GM21717 (cell line): ENCODE data around the gene PREX1.

Experiments
- ATAC-seq: cut with Tn5 transposase; IDR thresholded peaks from one replicate; pipeline ENCODE4 v1.9.1; 2021; ENCODE audit warnings: mild to moderate bottlenecking, moderate library complexity; ENCODE audit not compliant: unreplicated experiment

PREX1 gene

DNA sequence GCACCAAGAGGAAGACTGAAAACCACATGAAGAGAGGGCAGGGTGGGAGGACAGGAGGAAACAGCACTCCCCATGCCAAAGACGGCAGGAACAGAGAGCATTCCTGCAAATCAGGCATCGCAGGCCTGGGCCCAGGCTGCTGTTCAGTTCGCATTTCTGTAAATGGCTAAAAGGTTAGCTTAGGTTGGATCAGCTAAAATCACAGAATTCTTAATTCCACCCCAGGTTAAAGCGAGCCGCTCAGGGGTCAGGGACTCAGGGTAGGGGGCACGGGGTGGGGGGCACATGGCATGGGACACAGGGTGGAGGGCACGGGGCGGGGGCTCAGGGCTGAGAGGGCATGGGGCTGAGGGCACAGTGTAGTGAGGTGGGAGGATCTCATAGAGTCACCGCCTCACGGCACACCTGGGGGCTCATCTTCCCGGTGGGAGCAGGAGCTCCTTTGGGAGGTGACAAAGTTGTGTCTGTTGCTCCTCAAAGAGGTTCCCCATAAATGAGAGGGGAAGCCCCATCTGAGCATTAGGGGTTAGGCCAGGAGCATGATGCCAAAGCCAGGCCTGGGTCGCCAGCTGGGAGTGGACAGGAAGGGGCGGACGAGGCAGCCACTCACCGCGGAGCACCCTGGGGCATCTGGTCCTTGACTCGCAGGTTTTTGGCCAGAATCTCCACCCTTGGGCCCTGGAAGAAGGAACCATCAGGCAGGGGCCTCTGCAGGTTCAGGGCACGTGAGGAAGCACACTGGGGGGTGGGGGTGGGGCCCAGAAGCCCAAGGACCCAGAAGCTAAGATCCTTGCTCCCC is 200.7 kb downstream of the PREX1 start:
- ATAC-seq: no peak

DNA sequence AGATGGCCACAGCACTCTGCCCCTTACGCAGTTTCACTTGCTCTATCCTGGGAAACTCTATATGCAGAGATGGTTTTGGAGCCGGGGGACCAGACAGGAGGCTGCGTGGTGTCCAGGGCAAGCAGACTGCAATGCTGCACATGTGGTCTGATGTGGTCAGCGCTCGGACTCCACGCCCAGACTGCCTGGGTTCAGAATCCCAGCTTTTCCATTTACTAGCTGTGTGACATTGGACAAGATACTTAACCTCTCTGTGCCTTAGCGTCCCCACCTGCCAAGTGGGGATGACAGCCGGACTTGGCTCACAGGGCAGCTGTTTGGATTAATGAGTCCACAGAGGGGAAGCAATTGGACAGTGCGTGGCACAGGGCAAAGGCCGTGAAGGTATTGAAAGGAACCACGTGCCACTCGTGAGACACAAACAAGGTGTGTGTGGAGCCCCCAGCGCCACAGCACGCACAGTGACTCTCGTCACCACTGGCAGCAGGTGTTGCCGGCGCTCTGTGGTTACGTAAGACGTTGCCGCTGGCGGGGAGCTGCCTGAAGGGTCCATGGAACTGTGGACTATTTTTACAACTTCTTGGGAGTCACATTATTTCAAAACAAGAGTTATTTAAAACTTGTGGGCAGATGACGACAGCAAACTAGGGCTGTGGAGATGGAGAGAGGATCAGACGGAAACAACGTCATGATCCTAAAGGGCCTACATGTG is 201.4 kb downstream of the PREX1 start:
- no peak for ATAC-seq

DNA sequence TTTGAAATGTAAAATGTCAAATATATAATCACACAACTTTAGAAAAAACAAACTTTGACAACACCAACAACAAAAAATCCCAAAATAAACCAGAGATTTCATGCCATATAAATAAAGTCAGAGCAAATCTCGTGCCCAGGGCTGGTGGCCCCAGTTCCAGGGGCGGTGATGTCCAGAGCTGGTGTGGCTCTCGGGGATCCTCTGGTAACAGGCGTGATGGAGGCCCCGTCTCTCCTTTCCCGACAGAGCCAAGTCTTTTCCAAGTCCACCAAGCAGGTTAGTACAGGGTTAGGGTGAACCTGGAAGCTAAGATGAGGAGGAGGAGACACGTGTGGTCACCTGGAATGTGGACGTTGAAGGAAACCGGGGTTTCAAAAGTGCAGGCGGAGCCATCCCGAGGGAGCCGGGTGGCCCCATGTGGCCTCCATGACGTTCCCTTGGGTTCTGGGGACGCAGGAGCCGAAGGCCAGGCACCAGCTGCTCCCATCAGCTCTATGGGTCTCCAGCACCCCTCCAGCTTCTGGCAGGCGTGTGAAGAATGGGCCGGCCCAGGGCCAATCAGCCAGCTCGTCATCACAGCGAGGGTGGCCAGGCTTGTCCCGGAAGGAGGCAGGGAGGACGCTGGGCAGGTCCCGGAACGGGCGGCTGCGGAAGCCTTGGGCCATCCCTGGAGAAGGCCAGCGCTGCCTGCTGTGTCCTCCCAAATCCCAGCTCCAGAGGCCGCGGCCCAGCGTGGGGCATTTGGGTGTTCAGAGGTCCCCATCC is 202.5 kb downstream of the PREX1 start:
- ATAC-seq: no peak

DNA sequence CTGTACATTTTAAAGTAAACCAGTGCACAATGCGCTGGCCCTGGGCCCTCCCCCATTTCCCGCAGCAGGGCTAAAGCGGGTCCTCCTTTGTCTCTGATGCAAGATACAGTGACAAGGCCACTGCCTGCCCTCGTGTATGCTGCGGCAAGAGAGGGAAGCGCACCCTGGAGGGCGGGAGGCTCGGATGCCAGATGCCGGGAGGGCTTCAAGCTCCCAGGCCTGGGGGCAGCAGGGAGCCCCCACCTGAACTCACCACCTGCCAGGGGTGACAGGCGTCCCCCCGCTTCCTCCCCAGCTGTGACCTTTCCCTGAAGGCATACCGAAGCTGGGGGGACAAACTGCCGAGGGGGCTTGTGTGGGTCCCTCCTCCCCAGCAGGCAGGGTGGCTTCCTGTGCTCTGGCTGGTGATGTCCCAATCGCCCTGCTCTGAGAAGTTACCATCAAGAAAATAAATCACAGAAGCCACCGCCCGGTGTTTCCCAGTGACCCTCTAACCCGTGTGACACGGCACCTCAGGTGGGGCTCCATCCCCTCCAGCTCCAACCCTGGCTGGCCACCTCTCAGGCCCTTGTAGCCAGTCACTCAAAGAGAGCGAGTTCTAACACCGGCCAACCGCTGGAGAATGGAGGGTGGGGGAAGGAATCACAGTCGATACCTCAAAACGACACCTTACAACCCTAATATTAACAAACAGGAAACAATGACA is 203.3 kb downstream of the PREX1 start:
- ATAC-seq: no peak

DNA sequence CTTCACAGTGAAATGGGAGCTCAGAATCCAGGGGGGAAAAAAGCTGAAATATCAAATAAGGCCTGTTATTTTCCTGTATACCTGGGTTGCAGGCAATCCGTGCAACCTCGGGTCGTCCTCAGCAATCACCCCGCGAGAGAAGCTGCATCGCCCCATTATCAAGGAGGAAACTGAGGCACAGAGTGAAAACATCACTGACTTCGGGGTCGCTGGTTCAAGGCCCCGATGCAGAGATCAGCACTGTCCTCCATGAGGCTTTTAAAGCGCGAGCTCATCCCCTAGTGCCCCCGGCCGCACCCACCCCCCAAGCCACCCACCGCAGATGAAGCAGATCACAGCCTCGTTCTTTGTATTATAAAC is 203.9 kb downstream of the PREX1 start:
- ATAC-seq: no peak

DNA sequence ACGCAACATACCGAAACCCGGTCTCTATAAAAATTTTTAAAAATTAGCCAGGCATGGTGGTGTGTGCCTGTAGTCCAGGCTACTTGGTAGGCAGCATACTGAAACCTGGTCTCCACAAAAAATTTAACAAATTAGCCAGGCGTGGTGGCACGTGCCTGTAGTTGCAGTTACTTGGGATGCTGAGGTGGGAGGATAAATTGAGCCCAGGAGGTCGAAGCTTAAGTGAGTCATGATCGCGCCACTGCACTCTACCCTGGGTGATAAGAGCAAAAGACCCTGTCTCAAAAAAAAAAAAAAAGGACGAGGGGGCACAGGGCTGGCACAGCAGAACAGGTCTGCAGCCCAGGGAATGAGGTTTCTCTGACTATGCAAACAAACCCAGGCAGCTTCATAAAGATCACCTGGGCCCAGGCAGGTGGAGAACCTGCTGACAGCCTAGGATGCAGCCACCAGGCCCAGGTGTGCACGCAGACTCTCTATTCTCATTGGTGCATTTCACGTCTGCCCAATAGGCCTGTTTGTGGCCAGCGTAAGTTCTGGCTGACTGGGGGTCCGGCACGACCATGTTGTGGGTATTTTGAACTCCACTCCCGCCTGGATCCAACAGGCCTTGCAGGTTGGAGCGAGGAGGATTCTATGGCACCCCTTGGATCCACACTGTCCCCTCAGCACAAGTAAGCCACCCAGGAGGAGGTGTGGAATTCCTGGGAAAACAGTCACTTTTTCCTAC is 204.5 kb downstream of the PREX1 start:
- no peak for ATAC-seq

DNA sequence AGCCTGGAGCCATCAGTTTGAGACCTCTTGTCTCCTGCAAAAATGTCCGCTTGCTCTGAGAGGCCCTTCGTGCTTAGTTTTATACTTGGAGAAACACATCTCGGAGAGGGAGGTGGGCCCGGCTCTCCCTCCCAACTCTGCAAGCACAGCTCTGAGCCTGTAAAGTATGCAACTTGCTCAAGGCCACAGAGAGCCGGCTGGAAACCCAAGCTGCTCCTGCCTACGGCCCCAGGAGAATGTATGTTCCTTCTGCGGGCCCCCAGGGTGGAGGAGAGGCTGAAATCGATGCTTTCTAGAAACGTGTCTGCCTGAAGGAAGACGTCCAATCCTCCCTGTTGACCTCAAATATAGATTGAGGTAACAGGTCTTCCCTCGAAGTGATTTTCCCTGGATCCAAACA is 205.4 kb downstream of the PREX1 start:
- no peak for ATAC-seq

DNA sequence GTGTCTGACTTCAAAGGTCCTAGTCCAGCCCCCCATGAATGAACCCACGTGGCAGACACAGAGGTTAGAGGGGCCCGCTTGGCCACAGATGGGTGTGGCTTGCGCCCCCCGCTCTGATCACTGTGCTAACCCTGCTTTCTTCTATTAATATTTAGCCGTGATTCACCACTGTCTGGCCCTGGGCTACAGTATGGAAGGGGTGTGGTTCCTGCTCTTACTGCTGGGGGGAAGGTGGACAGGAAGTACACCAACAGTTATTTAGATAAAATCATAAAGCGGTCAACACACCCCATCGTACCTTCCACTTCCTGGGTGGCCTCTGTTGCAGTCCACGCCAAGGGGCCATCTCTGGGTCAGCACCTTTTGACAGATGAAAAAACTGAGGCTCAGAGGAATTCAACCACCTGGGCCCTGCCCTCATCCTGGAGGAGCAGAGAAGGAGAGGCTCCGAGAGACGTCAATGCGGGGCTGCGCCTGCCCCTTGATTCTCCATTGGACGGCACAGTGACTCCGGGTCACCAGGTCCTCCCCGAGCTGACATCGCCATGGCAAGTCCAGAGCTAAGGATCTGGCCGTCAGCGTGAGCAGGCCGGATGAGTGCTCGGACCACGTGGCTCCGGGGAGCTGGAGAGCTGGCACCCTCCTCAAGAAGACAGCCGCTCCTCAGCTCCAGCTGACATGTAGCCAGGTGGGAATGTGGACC is 206.3 kb downstream of the PREX1 start:
- no peak for ATAC-seq

DNA sequence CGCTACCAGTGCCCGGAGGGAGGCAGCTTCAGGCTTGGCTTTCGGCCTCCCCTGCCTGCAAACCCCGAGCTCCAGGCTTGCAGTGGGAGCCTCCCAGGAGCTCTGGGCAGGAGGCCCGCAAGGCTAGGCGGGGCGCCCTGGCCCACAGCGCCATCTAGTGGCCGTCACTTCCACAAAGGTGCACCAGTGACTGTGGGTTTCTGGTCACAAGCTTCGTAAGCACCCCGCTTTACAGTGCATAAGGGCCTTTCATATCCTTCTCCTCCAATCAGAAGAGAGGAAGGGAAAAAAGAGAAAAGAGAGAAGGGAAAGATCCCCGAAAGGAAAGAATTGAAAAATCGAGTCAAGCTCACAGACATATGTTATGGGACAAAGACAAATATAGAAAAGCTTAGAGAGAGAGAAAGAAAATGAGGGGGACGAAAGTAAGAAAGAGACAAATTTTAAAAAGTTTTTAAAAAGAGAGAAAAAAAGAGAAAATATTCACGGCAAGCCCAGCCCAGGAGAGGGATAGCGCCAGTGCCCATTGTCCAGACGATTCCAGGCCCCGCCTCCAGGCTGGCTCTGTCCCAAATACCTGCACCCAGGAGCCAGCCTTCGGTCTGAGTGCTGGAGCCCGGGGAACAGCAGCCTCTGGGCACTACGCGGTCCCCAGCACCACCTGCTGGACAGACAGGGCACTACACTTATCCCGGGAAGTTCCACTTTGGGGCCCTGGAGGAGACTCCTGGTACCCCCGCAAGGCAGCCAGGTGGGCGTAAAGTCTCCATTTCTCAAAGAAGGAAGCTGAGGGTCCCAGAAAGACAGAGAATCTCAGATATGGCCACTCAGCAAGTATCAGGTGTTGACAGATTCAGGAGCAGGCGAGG is 207.1 kb downstream of the PREX1 start:
- ATAC-seq: no peak

DNA sequence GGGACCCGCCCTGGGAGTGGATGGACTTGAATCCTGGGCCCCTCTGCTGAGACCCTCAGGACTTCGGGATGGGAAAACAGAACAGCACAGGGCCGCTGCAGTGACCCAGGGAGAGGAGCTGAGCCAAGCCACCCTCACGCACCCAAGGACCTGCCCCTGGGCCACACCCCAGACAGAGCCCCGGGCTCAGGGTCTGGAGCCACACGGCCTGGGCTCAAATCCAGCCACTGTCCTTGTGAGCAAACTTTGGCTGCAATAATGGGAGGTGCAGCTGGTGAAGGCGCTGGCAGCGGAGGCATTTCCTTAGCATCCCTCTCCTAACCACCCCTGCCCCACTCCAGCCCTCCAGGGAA is 207.7 kb downstream of the PREX1 start:
- no peak for ATAC-seq

DNA sequence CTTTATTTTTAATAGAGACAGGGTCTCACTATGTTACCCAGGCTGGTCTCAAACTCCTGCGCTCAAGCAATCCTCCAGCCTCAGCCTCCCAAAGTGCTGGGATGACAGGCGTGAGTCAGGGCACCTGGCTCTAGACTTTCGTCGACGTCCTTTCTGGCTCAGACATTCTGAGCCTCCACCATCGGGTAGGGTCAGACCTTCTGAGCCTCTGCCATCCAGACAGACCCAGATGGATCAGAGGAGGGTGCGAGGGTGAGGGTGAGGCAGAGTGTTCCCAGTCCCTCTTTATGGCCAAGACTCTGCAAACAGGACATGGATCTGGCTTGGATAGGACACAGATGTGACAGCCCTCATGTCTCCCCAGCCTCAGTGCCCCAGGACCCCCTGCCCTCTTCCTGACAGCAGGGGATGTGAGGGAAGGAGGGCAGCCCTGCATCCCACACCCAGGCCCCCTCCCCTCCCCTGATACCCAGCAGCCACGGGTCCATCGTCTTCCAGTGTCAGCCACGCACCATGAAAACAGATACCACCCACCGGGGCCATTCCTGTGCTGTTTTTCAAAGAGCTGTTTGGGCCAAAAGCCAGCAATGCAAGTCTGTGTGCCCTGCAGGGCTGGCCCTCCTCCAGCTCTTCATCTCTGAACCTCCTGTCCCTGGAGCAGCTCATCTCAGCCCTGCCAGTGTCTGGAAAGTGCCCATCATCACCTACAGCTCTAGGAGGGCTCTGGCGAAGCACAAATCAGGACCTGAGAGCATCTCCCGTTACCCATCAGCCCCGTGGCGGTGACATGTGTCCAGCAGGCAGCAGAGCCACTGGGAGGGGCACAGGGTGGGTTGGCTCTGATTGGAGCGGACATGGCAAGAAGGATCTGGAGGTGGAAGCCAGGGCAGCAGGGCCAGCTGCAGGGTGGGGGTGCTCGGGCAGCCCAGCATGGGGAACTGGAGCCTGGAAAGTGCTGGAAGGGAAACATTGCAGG is 208.4 kb downstream of the PREX1 start:
- no peak for ATAC-seq

DNA sequence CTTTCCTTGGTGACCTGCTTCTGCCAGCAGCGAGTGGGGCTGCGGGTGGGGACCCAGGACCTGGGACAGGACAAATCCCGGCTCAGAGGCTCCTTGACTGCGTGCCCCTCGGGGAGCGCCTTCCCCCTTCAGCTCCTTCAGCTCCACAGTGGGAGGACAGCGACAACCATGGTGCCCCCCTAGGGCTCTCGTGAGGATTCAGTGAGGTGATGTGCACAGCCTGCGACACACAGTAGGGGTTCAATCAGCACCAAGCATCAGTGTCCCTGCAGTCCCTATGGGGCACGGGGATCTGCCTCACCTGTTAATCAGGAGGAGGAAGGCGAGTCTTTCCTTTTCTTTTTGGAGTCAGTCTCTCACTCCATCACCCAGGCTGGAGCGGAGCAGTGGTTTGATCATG is 209.2 kb downstream of the PREX1 start:
- no peak for ATAC-seq

DNA sequence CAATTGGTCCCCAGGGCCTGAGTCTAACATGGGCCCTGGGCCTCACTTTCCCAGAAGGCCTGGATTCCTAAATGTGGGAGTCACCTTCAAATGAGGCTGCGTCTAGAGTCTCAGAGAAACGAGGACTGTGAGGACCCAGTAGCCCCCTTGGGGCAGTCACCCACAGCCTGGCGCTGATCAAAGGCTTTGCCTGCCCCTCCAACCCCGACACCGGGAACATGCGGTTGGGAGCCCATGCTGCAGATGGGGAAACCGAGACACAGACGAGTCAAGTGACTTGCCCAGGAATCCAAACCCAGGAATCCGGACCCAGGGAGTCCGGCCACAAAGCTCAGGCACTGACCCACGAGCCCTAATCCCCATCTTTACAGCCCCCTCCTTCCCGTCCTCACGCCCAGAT is 209.7 kb downstream of the PREX1 start:
- no peak for ATAC-seq

DNA sequence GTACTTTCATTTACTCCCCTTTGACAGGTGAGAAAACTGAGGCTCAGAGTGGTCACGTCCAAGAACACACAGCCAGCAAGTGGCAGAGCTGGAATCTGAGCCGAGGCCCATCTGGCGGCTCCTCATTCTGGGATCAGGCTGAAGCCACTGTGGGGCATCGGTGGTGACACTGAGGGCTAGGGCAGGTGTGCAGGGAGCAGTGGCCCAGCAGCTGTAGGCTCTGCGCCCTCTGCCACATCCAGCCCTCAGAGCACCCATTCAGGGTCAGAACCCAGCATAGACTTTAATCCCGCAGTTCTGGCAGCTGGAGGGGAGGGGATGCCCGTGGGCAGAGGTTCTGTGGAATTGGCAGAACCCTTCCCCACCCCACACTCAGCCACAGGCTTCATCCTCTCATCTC is 210.3 kb downstream of the PREX1 start:
- ATAC-seq: no peak

DNA sequence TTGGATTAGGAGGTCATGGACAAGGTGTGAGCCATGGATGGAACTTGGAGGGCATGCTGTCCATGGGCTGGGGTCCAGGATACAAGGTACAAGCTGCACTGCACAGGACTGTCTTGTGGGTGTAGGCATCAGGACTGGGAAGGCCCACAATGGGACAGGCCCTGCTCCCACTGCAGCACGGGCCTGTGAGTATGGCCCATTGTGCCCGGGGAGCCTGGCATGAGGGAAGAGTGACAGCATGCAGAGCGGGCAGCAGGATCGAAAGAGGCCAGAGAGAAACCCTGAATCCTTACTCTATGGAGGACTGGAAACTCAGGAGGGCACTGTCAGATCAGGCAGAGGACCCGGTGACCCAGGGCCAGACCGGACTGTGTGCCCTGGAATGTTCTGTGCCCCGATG is 211.3 kb downstream of the PREX1 start:
- ATAC-seq: no peak

DNA sequence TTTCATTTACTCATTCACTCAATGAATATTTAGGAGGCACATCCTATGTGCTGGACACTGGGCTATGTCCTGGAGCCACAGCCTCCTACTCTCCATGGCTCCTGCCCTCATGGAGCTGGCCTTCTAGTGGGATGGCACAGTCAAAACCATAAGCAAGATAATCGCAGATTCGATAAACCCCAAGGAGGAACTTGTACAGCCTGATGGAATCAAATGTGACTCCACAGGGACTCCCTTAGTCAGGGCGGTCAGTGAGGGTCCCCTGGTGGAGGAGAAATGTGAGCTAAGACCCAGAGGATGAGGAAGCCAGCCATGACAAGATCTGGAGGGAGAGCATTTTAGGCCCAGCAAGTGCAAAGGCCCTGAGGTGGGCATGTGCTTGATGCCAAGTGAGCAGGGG is 211.9 kb downstream of the PREX1 start:
- no peak for ATAC-seq

DNA sequence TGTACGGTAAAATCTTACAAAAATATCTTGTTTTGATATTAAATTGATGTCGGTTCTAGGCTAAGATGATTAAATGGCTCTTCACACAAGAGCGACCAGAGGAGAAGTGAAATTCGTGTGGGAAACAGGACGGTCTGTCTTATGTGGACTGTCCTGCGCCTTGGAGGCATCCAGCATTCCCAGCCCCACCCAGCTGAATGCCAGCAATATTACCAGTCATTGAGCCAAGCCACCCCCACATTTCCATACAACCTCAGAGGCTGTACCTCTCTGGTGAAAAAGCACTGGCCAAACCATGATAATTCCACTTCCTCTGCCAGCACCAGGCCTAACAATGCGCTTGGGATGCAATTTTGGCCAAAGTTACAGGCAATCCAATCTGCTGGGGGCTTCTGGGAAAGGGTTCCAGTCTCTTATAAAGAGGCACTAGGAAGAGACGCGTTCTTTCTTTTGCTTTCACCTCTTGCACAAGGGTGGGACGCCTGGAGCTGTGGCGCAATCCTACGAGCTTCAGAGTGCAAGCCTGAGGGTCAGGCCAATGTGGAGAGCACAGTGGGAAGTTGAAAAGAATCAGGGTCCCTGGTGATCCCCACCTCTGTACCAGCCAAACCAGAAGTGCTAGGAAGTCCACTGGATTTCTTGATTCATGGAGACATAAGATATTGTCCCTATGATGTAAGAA is 213.1 kb downstream of the PREX1 start:
- ATAC-seq: no peak
